H1 (cell line): Measurements from ENCODE around the gene TRAF6. TPM values are rescaled to one million over a fixed set of nuclear protein-coding genes. Genes with fewer than 3 reads are reported as not detected.

ENCODE experiments used
- CTCF ChIA-PET: fragments of 300-600 bp; sonication (Branson Sonifier 250); formaldehyde crosslinking; loops from one replicate; lab custom pipeline; 2021; ENCODE audit not compliant: partially characterized antibody; lab: Charles Lee
- POLR2A ChIA-PET: fragments of 300-600 bp; sonication (Branson Sonifier 250); formaldehyde crosslinking; loops from one replicate; lab custom pipeline; 2021; ENCODE audit warnings: inconsistent platforms; ENCODE audit not compliant: partially characterized antibody; lab: Charles Lee
- DNase-seq, 2 experiments: peaks; one replicate each; pipeline versions ENCODE4 v3.0.0 to v3.0.0-alpha.2; 2010 to 2022; ENCODE audit warnings: low spot score in 2 of 2, low read depth in 1 of 2, mixed read lengths in 1 of 2
- FAIRE-seq: peaks from 2 replicates; lab custom pipeline; 2011; peaks lifted over from hg19 to GRCh38; lab: Jason Lieb, UNC
- H2AFZ ChIP-seq: 2 replicates; pipeline ENCODE4 v1.8.1; 2012; ENCODE audit warnings: low read length, inconsistent platforms
- H2AK5ac ChIP-seq: 2 replicates; pipeline ENCODE4 v1.6.1; 2013; ENCODE audit warnings: low read depth, low read length
- H2BK120ac ChIP-seq: replicated peaks from 2 replicates; pipeline ENCODE3; 2013; ENCODE audit warnings: low read depth, low read length, inconsistent platforms
- H2BK12ac ChIP-seq: 2 replicates; pipeline ENCODE4 v1.6.1; 2013; ENCODE audit warnings: low read depth, low read length
- H2BK15ac ChIP-seq: 2 replicates; pipeline ENCODE4 v1.6.1; 2013; ENCODE audit warnings: low read length
- H2BK20ac ChIP-seq: 2 replicates; pipeline ENCODE4 v1.6.1; 2013; ENCODE audit warnings: low read length
- H2BK5ac ChIP-seq: 2 replicates; pipeline ENCODE4 v1.6.1; 2013; ENCODE audit warnings: low read depth, low read length
- H3K14ac ChIP-seq: 2 replicates; pipeline ENCODE4 v1.6.1; 2013; ENCODE audit warnings: inconsistent platforms; ENCODE audit not compliant: insufficient read length
- H3K18ac ChIP-seq: 2 replicates; pipeline ENCODE4 v1.6.1; 2013; ENCODE audit warnings: low read length; ENCODE audit errors: extremely low read depth
- H3K23ac ChIP-seq: 2 replicates; pipeline ENCODE4 v1.6.1; 2013; ENCODE audit warnings: inconsistent platforms; ENCODE audit not compliant: insufficient read length
- H3K23me2 ChIP-seq: 2 replicates; pipeline ENCODE4 v1.6.1; 2013; ENCODE audit warnings: low read depth, low read length
- H3K27ac ChIP-seq: 2 replicates; pipeline ENCODE4 v1.6.1; 2011; ENCODE audit warnings: low read depth, low read length, inconsistent platforms
- H3K27me3 ChIP-seq, 4 experiments: replicated peaks in 1 of 4; 1 replicate in 1 of 4; 2 replicates in 3 of 4; pipeline versions ENCODE4 v1.6.1 to v1.8.1; 2011 to 2013; ENCODE audit warnings: low read length in 3 of 4, mild to moderate bottlenecking in 3 of 4, inconsistent platforms in 2 of 4, mixed read lengths in 2 of 4, moderate library complexity in 1 of 4; ENCODE audit not compliant: control insufficient read depth in 3 of 4, insufficient read depth in 3 of 4; ENCODE audit errors: extremely low read depth in 1 of 4
- H3K36me3 ChIP-seq, 4 experiments: 2 replicates each; pipeline versions ENCODE4 v1.6.1 to v1.8.1; 2011 to 2013; ENCODE audit warnings: mild to moderate bottlenecking in 4 of 4, low read length in 3 of 4, moderate library complexity in 2 of 4, control low read depth in 1 of 4, inconsistent platforms in 1 of 4; ENCODE audit not compliant: insufficient read depth in 4 of 4, control insufficient read depth in 2 of 4
- H3K4ac ChIP-seq: replicated peaks from 2 replicates; pipeline ENCODE3; 2013; ENCODE audit warnings: low read length, low read depth, mixed read lengths, inconsistent platforms; ENCODE audit not compliant: insufficient read length
- H3K4me1 ChIP-seq, 4 experiments: replicated peaks in 1 of 4; 1 replicate in 1 of 4; 2 replicates in 3 of 4; pipeline versions ENCODE4 v1.6.1 to v1.8.1; 2011 to 2013; ENCODE audit warnings: low read length in 3 of 4, inconsistent platforms in 2 of 4, mixed read lengths in 1 of 4; ENCODE audit not compliant: insufficient read depth in 4 of 4, control insufficient read depth in 3 of 4
- H3K4me2 ChIP-seq, 2 experiments: 2 replicates each; pipeline versions ENCODE4 v1.6.1 to v1.8.1; 2011 to 2013; ENCODE audit warnings: low read depth in 2 of 2, low read length in 2 of 2, control low read depth in 1 of 2, inconsistent platforms in 1 of 2, mild to moderate bottlenecking in 1 of 2; ENCODE audit not compliant: insufficient read depth in 1 of 2
- H3K4me3 ChIP-seq, 4 experiments: fragments of 200-600, 300-600 bp in 1 of 4; sonication (generic), shearing (Covaris generic), sonication (Bioruptor Twin) in 1 of 4; 2 replicates each; pipeline versions ENCODE4 v1.5.1 to v1.8.1; 2011 to 2016; ENCODE audit warnings: low read length in 4 of 4, low read depth in 3 of 4, control low read depth in 2 of 4, inconsistent platforms in 2 of 4, mild to moderate bottlenecking in 2 of 4, mixed read lengths in 1 of 4, moderate library complexity in 1 of 4; ENCODE audit not compliant: insufficient read depth in 2 of 4; ENCODE audit errors: extremely low read depth in 1 of 4
- H3K56ac ChIP-seq: replicated peaks from 2 replicates; pipeline ENCODE3; 2013; ENCODE audit warnings: low read depth, mild to moderate bottlenecking, mixed read lengths, low read length, inconsistent platforms; ENCODE audit not compliant: insufficient read length
- H3K79me1 ChIP-seq: 2 replicates; pipeline ENCODE4 v1.6.1; 2013; ENCODE audit warnings: low read depth, low read length, control low read depth
- H3K79me2 ChIP-seq, 2 experiments: 2 replicates each; pipeline versions ENCODE4 v1.6.1 to v1.8.1; 2012 to 2013; ENCODE audit warnings: low read length in 2 of 2, mild to moderate bottlenecking in 2 of 2, inconsistent platforms in 1 of 2; ENCODE audit not compliant: insufficient read depth in 2 of 2, control insufficient read depth in 1 of 2
- H3K9ac ChIP-seq, 4 experiments: replicated peaks in 1 of 4; 1 replicate in 1 of 4; 2 replicates in 3 of 4; pipeline versions ENCODE4 v1.6.1 to v1.8.1; 2011 to 2013; ENCODE audit warnings: low read depth in 3 of 4, low read length in 3 of 4, control low read depth in 2 of 4, mild to moderate bottlenecking in 2 of 4, moderate library complexity in 2 of 4, inconsistent platforms in 1 of 4; ENCODE audit errors: extremely low read depth in 1 of 4
- H3K9me3 ChIP-seq, 2 experiments: 2 replicates each; pipeline versions ENCODE4 v1.6.1 to v1.8.1; 2012 to 2013; ENCODE audit warnings: mild to moderate bottlenecking in 2 of 2, moderate library complexity in 2 of 2, control low read depth in 1 of 2, inconsistent platforms in 1 of 2, low read depth in 1 of 2, low read length in 1 of 2, mixed read lengths in 1 of 2; ENCODE audit not compliant: insufficient read depth in 2 of 2
- H4K20me1 ChIP-seq, 2 experiments: replicated peaks in 1 of 2; 2 replicates each; pipeline versions ENCODE3 to v1.8.1; 2011 to 2013; ENCODE audit warnings: inconsistent platforms in 2 of 2, low read length in 2 of 2, mild to moderate bottlenecking in 1 of 2; ENCODE audit not compliant: insufficient read depth in 2 of 2, control insufficient read depth in 1 of 2
- H4K5ac ChIP-seq: 2 replicates; pipeline ENCODE4 v1.6.1; 2013; ENCODE audit warnings: low read length, low read depth, mixed read lengths, inconsistent platforms; ENCODE audit not compliant: insufficient read length
- H4K8ac ChIP-seq: 2 replicates; pipeline ENCODE4 v1.8.0; 2013; ENCODE audit warnings: mild to moderate bottlenecking, moderate library complexity, low read length, inconsistent platforms; ENCODE audit not compliant: insufficient read depth; ENCODE audit errors: extremely low read depth
- H4K91ac ChIP-seq: replicated peaks from 2 replicates; pipeline ENCODE3; 2013; ENCODE audit warnings: low read length, mixed read lengths, inconsistent platforms; ENCODE audit not compliant: insufficient read length
- CBX5 ChIP-seq: fragments of 300-800, 300-1000 bp; sonication (generic); IDR thresholded peaks from 2 replicates; pipeline ENCODE4 v1.7.1; 2016; ENCODE audit warnings: antibody characterized with exemption, low read length, low read depth
- GTF2F1 ChIP-seq: IDR thresholded peaks from 2 replicates; pipeline ENCODE4 v1.6.1; 2012; ENCODE audit warnings: low read depth, low read length, improper control_type of control experiment, borderline replicate concordance
- KDM4A ChIP-seq: IDR thresholded peaks from one replicate; pipeline ENCODE4 v1.7.1; 2012; ENCODE audit warnings: low read depth, mild to moderate bottlenecking, moderate library complexity, low read length, inconsistent platforms; ENCODE audit not compliant: severe bottlenecking
- SP2 ChIP-seq: IDR thresholded peaks from 2 replicates; pipeline ENCODE4 v1.6.1; 2012; ENCODE audit warnings: mild to moderate bottlenecking, low read length, inconsistent platforms
- WGBS, 2 experiments: shearing (Covaris generic) in 1 of 2; methylation state at CpG; one replicate each; pipeline versions ENCODE4 v1.1.6 to v1.1.7; 2013 to 2015; ENCODE audit warnings: low lambda C conversion rate in 2 of 2, mixed read lengths in 2 of 2, inconsistent platforms in 1 of 2, low coverage in 1 of 2, missing lambda C conversion rate in 1 of 2; ENCODE audit not compliant: insufficient replicate concordance in 2 of 2, insufficient coverage in 1 of 2, insufficient read length in 1 of 2; ENCODE audit errors: extremely low coverage in 1 of 2, missing lambda C conversion rate in 1 of 2; 5-methylcytosine and 5-hydroxymethylcytosine counted together
- polyA plus RNA-seq, 7 experiments: library from polyadenylated mRNA; depleted of rRNA in 3 of 7; stranded (reverse) in 5 of 7; unstranded in 2 of 7; fragments of >200 nt in 5 of 7; fragments of 200-250 nt in 2 of 7; gene quantifications; 1 replicate in 5 of 7; 2 replicates in 1 of 7; 4 replicates in 1 of 7; pipeline versions ENCODE4 v1.2.1 to v1.2.3, GENCODE V29; 2011 to 2013; ENCODE audit warnings: missing spikeins in 2 of 7, mixed read lengths in 2 of 7
- total RNA-seq: library from RNA; stranded (reverse); fragmentation: NEBNext Ultra II Directional; extraction: Animal tissue kit (Norgen Biotek cat#: 25700); gene quantifications from 2 replicates; pipeline ENCODE4 v1.2.1, GENCODE V29; 2021

The TRAF6 gene
- total and polyA plus RNA-seq, 2 of the 8 experiments (the other 6 are each of a cell fraction or from before 2014, with no cell fraction given), result 4.6 to 8.8 TPM

- Histone ChIP-seq H3K79me2 (no peaks in the 10 kb centered on the region), H4K8ac (no peak overlapping the region), H3K4me1 (no peaks in the 10 kb centered on the region), H3K56ac (no peak overlapping the region), H3K4me2 (no peak overlapping the region), H3K9ac (no peak overlapping the region), H3K36me3 (peaks cover 0 to 29% (median 0%) of the 10 kb centered on the region in 4 experiments; a peak in 4 of 8 replicates), H3K4ac (no peak overlapping the region), H3K79me1 (no peaks in the 10 kb centered on the region), H2BK20ac (no peak overlapping the region), H3K4me3 (no peak overlapping the region), H3K14ac (no peak overlapping the region), H4K20me1 (peaks cover 0 to 2% of the 10 kb centered on the region in 2 experiments), H3K23me2 (no peaks in the 10 kb centered on the region), H3K27me3 (no peaks in the 10 kb centered on the region), H3K18ac (no peak overlapping the region), H3K9me3 (no peaks in the 10 kb centered on the region), H2BK15ac (no peak overlapping the region), H2AK5ac (no peak overlapping the region), H4K5ac (no peak overlapping the region), H3K23ac (no peak overlapping the region), H2AFZ (no peak overlapping the region), H2BK120ac (no peak overlapping the region), H2BK12ac (no peak overlapping the region), H3K27ac (no peak overlapping the region), H4K91ac (no peak overlapping the region), H2BK5ac (no peak overlapping the region)
- ChIA-PET CTCF (interaction anchor here (1.2 to 2.5 kb wide), 3 partner anchors 11 to 1016 kb away, joined by 3 to 8 read pairs (median 5); partner anchors contain the start of gene TRAF6), POLR2A (interaction anchor here (1.4 kb wide), 1 partner anchor 9 kb away, joined by 3 read pairs; no protein-coding TSS in a partner anchor)
- FAIRE-seq, result no peak
- WGBS, 2 experiments, result 91% methylated on average over 4 of the region's 4 CpGs; no CpG with 5 or more reads in 1 of the 2 experiments
- DNase-seq, result no peak
- no peak for TF ChIP-seq CBX5
- TF ChIP-seq GTF2F1, result no peak
- TF ChIP-seq KDM4A, result no peak
- no peak for TF ChIP-seq SP2
Measured at GRCh38 chr11:36499315-36499714, 10.8 kb downstream of the TRAF6 start.
